ENCODE results near the gene ADAMTS9. TPM values are rescaled to one million over a fixed set of nuclear protein-coding genes. Genes with fewer than 3 reads are reported as not detected.

Gene ADAMTS9
- total RNA-seq, 2 experiments from 2014 or later: not detected

DNA sequence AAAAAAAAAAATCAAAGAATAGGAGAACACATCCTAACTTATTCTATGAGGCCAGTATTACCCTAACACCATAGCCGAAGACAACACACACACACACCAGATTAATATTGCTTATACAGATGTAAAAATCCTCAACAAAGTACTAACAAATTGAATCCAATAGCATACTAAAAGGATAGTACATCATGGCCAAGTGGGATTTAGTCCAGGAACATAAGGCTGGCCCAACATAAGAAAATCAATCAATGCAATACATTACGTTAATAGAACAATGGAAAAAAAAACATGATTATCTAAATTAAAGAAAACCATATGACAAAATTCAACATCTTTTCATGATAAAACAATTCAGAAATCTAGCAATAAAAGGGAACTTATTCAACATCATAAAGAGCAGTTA is 79.1 kb downstream of the ADAMTS9 start:
- ATAC-seq (ENCODE audit: poor library complexity): no peak

GRCh38 chr3:64607032-64607551 is 80.7 kb downstream of the ADAMTS9 start:
- no peak for ATAC-seq (ENCODE audit: poor library complexity)
- no peaks in the 10 kb centered on the region for H3K36me3 Mint-ChIP-seq (ENCODE audit: low read depth)
- peaks cover 6% of the 10 kb centered on the region for H3K27me3 Mint-ChIP-seq
- no peaks in the 10 kb centered on the region for H3K4me1 ChIP-seq (ENCODE audit: insufficient read depth, low read length)
- H3K4me3 Mint-ChIP-seq: no peak overlapping the region
- H3K27ac ChIP-seq (ENCODE audit: low read depth in 1 of 2, low read length in 2 of 2): no peak overlapping the region
- H3K4me3 ChIP-seq (ENCODE audit: low read length): no peak overlapping the region
- intact Hi-C loops (cut with DNase I, micrococcal nuclease): no loop called here
- H3K27ac Mint-ChIP-seq: no peak overlapping the region
- no peaks in the 10 kb centered on the region for H3K4me1 Mint-ChIP-seq (ENCODE audit: low read depth)
- ChIA-PET CTCF (no interaction called here), POLR2A (no interaction called here)
- no peaks in the 10 kb centered on the region for H3K36me3 ChIP-seq (ENCODE audit: insufficient read depth, low read length)
- TF ChIP-seq, protein P1, sequence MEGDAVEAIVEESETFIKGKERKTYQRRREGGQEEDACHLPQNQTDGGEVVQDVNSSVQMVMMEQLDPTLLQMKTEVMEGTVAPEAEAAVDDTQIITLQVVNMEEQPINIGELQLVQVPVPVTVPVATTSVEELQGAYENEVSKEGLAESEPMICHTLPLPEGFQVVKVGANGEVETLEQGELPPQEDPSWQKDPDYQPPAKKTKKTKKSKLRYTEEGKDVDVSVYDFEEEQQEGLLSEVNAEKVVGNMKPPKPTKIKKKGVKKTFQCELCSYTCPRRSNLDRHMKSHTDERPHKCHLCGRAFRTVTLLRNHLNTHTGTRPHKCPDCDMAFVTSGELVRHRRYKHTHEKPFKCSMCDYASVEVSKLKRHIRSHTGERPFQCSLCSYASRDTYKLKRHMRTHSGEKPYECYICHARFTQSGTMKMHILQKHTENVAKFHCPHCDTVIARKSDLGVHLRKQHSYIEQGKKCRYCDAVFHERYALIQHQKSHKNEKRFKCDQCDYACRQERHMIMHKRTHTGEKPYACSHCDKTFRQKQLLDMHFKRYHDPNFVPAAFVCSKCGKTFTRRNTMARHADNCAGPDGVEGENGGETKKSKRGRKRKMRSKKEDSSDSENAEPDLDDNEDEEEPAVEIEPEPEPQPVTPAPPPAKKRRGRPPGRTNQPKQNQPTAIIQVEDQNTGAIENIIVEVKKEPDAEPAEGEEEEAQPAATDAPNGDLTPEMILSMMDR (IDR thresholded peaks at IDR 0.05): no peak
- no peaks in the 10 kb centered on the region for H3K27me3 ChIP-seq (ENCODE audit: control insufficient read depth in 1 of 2, insufficient read depth in 2 of 2, low read length in 2 of 2)
- peaks cover 5% of the 10 kb centered on the region for H3K9me3 Mint-ChIP-seq
- no peaks in the 10 kb centered on the region for H3K9me3 ChIP-seq (ENCODE audit: control insufficient read depth in 1 of 2, insufficient read depth in 1 of 2, low read length in 2 of 2)
- no peak for DNase-seq

More for the DNA sequence above, 79.1 kb downstream of the ADAMTS9 start:
- Histone ChIP-seq H3K9me3 (ENCODE audit: control insufficient read depth in 1 of 2, insufficient read depth in 1 of 2, low read length in 2 of 2) (no peaks in the 10 kb centered on the region), H3K36me3 (ENCODE audit: insufficient read depth, low read length) (no peaks in the 10 kb centered on the region), H3K27me3 (ENCODE audit: control insufficient read depth in 1 of 2, insufficient read depth in 2 of 2, low read length in 2 of 2) (no peaks in the 10 kb centered on the region), H3K27ac (ENCODE audit: low read depth in 1 of 2, low read length in 2 of 2) (no peak overlapping the region), H3K4me3 (ENCODE audit: low read length) (no peak overlapping the region), H3K4me1 (ENCODE audit: insufficient read depth, low read length) (no peaks in the 10 kb centered on the region)
- intact Hi-C loops (cut with DNase I, micrococcal nuclease): no loop called here
- DNase-seq: no peak
- TF ChIP-seq, protein P1 (IDR thresholded peaks at IDR 0.05): no peak
- Mint-ChIP-seq H3K27ac (no peak overlapping the region), H3K27me3 (peaks cover 6% of the 10 kb centered on the region), H3K4me3 (no peak overlapping the region), H3K36me3 (ENCODE audit: low read depth) (no peaks in the 10 kb centered on the region), H3K4me1 (ENCODE audit: low read depth) (no peaks in the 10 kb centered on the region), H3K9me3 (peaks cover 5% of the 10 kb centered on the region)
- POLR2A ChIA-PET: no interaction called here
- CTCF ChIA-PET: no interaction called here

- Histone ChIP-seq H3K36me3 (ENCODE audit: insufficient read depth, low read length) (no peaks in the 10 kb centered on the region), H3K4me1 (ENCODE audit: insufficient read depth, low read length) (no peaks in the 10 kb centered on the region), H3K27me3 (ENCODE audit: control insufficient read depth in 1 of 2, insufficient read depth in 2 of 2, low read length in 2 of 2) (no peaks in the 10 kb centered on the region), H3K27ac (ENCODE audit: low read depth in 1 of 2, low read length in 2 of 2) (no peak overlapping the region), H3K9me3 (ENCODE audit: control insufficient read depth in 1 of 2, insufficient read depth in 1 of 2, low read length in 2 of 2) (peaks cover 0 to 4% of the 10 kb centered on the region in 2 experiments), H3K4me3 (ENCODE audit: low read length) (no peak overlapping the region)
- no peaks in the 10 kb centered on the region for H3K36me3 Mint-ChIP-seq (ENCODE audit: low read depth)
- no peak overlapping the region for H3K4me3 Mint-ChIP-seq
- TF ChIP-seq, protein P1 (IDR thresholded peaks at IDR 0.05): no peak
- ChIA-PET CTCF (no interaction called here), POLR2A (no interaction called here)
- intact Hi-C loops (cut with DNase I, micrococcal nuclease): no loop called here
- no peak for DNase-seq
- no peak overlapping the region for H3K27ac Mint-ChIP-seq
- ATAC-seq (ENCODE audit: poor library complexity): no peak
- no peaks in the 10 kb centered on the region for H3K4me1 Mint-ChIP-seq (ENCODE audit: low read depth)
- H3K27me3 Mint-ChIP-seq: peaks cover 6% of the 10 kb centered on the region
- H3K9me3 Mint-ChIP-seq: no peaks in the 10 kb centered on the region
Observed at GRCh38 chr3:64604313-64604712, 83.5 kb downstream of the ADAMTS9 start.

Measured in CD4-positive, alpha-beta T cell (primary cell).